K562 (cell line): Measurements from ENCODE around the gene PAXIP1. TPM values are rescaled to one million over a fixed set of nuclear protein-coding genes. Genes with fewer than 3 reads are reported as not detected.

ENCODE experiments used
- ATAC-seq: fragments of 200-7000 bp; cut with Tn5 transposase; 3 replicates; pipeline ENCODE4 v1.9.1; 2020; ENCODE audit warnings: moderate library complexity
- BruUV-seq: library from RNA; stranded (reverse); fragments of 400-500 nt; replicated peaks from 2 replicates; lab custom pipeline; 2021; lab: Mats Ljungman, UMichigan
- CTCF ChIA-PET: fragments of 300-600 bp; formaldehyde crosslinking; extraction: SDS; loops from one replicate; lab custom pipeline; 2021; ENCODE audit warnings: low intra/inter-chr PET ratio; lab: Yijun Ruan, JAX
- POLR2A ChIA-PET: fragments of 300-600, 350-650 bp; sonication (Branson Sonifier 250); formaldehyde crosslinking; extraction: SDS; loops from one replicate; lab custom pipeline; 2021; ENCODE audit warnings: antibody characterized with exemption, inconsistent platforms; lab: Yijun Ruan, JAX
- DNase-seq, 4 experiments: peaks; one replicate each; pipeline versions ENCODE4 v3.0.0 to v3.0.0-alpha.2; 2011 to 2018; ENCODE audit warnings: low spot score in 3 of 4, mixed read lengths in 3 of 4; ENCODE audit errors: extremely low read depth in 1 of 4
- FAIRE-seq: peaks from 2 replicates; lab custom pipeline; 2011; peaks lifted over from hg19 to GRCh38; lab: Jason Lieb, UNC
- H2AFZ ChIP-seq: 2 replicates; pipeline ENCODE4 v1.6.0; 2011; ENCODE audit warnings: low read depth, low read length, control low read depth, inconsistent platforms
- H3K27ac ChIP-seq: fragments of 200-600 bp; 3 replicates; pipeline ENCODE4 v1.8.0; 2011; ENCODE audit warnings: low read depth, mild to moderate bottlenecking, control low read depth, inconsistent platforms, low read length, moderate library complexity, mixed read lengths; ENCODE audit errors: extremely low read depth
- H3K27me3 ChIP-seq, 2 experiments: fragments of 300-600 bp in 1 of 2; 2 replicates in 1 of 2; 3 replicates in 1 of 2; pipeline versions ENCODE4 v1.6.0 to v1.8.0; 2011; ENCODE audit warnings: inconsistent platforms in 2 of 2, low read length in 2 of 2, mild to moderate bottlenecking in 1 of 2, mixed read lengths in 1 of 2, moderate library complexity in 1 of 2; ENCODE audit not compliant: control insufficient read depth in 2 of 2, insufficient read depth in 2 of 2
- H3K36me3 ChIP-seq: fragments of 300-600 bp; 3 replicates; pipeline ENCODE4 v1.8.0; 2011; ENCODE audit warnings: mild to moderate bottlenecking, low read length, inconsistent platforms; ENCODE audit not compliant: control insufficient read depth, insufficient read depth
- H3K4me1 ChIP-seq, 2 experiments: fragments of 200-600 bp in 1 of 2; replicated peaks in 1 of 2; 2 replicates in 1 of 2; 3 replicates in 1 of 2; pipeline versions ENCODE4 v1.5.1 to v1.8.0; 2011; ENCODE audit warnings: inconsistent platforms in 2 of 2, low read length in 2 of 2, mild to moderate bottlenecking in 1 of 2, mixed read lengths in 1 of 2, moderate library complexity in 1 of 2; ENCODE audit not compliant: control insufficient read depth in 2 of 2, insufficient read depth in 2 of 2
- H3K4me2 ChIP-seq: 2 replicates; pipeline ENCODE4 v1.6.1; 2011; ENCODE audit warnings: low read length, control low read depth, inconsistent platforms, mixed read lengths; ENCODE audit not compliant: insufficient read depth
- H3K4me3 ChIP-seq: fragments of 200-600 bp; sonication (generic), shearing (Covaris generic); 2 replicates; pipeline ENCODE4 v1.5.1; 2016; ENCODE audit warnings: control low read depth, inconsistent platforms
- H3K79me2 ChIP-seq: fragments of 200-600 bp; 3 replicates; pipeline ENCODE4 v1.8.0; 2011; ENCODE audit warnings: low read length, inconsistent platforms; ENCODE audit not compliant: control insufficient read depth, insufficient read depth
- H3K9ac ChIP-seq, 2 experiments: 2 replicates each; pipeline versions ENCODE4 v1.6.0 to v1.6.1; 2011; ENCODE audit warnings: low read depth in 2 of 2, low read length in 2 of 2, control low read depth in 1 of 2, inconsistent platforms in 1 of 2, mild to moderate bottlenecking in 1 of 2, mixed read lengths in 1 of 2; ENCODE audit not compliant: insufficient read depth in 1 of 2
- H3K9me1 ChIP-seq: one replicate; pipeline ENCODE4 v1.6.0; 2011; ENCODE audit warnings: inconsistent platforms, mild to moderate bottlenecking, low read length, moderate library complexity; ENCODE audit not compliant: control insufficient read depth, insufficient read depth
- H3K9me3 ChIP-seq: replicated peaks from 2 replicates; pipeline ENCODE4 v1.5.1; 2011; ENCODE audit warnings: low read depth, low read length, inconsistent platforms; ENCODE audit not compliant: control insufficient read depth, insufficient read depth
- H4K20me1 ChIP-seq: replicated peaks from 2 replicates; pipeline ENCODE4 v1.6.1; 2011; ENCODE audit warnings: low read length, inconsistent platforms, mixed read lengths; ENCODE audit not compliant: control insufficient read depth, insufficient read depth
- ARID3B ChIP-seq: fragments of 250-450 bp; sonication (Bioruptor Pico); IDR thresholded peaks from 2 replicates; pipeline ENCODE4 v1.4.0; 2020; ENCODE audit warnings: borderline replicate concordance
- EP400 ChIP-seq: fragments of 450-650 bp; IDR thresholded peaks from 2 replicates; pipeline ENCODE4 v1.6.1; 2017; ENCODE audit warnings: antibody characterized with exemption, mild to moderate bottlenecking, moderate library complexity
- FIP1L1 ChIP-seq: fragments of 200-400 bp; formaldehyde crosslinking; IDR thresholded peaks from 2 replicates; pipeline ENCODE4 v1.6.1; 2018; ENCODE audit warnings: mild to moderate bottlenecking, low read depth, low read length; ENCODE audit not compliant: poor library complexity, severe bottlenecking
- FOXP4 ChIP-seq: sonication (generic); formaldehyde crosslinking; IDR thresholded peaks from 2 replicates; pipeline ENCODE4 v1.8.0; 2022; ENCODE audit warnings: mild to moderate bottlenecking, missing genetic modification reagents, borderline replicate concordance
- RNF2 ChIP-seq: sonication (generic); IDR thresholded peaks from 2 replicates; pipeline ENCODE4 v1.6.1; 2016
- SP2 ChIP-seq: IDR thresholded peaks from 2 replicates; pipeline ENCODE4 v1.6.1; 2011; ENCODE audit warnings: mild to moderate bottlenecking, low read depth, low read length, moderate library complexity; ENCODE audit not compliant: poor library complexity, severe bottlenecking; ENCODE audit errors: extremely low read depth
- STAG1 ChIP-seq: sonication (generic); formaldehyde crosslinking; IDR thresholded peaks from 2 replicates; pipeline ENCODE4 v1.5.0; 2020; ENCODE audit warnings: missing genetic modification reagents, borderline replicate concordance
- STAT5A ChIP-seq: IDR thresholded peaks from 2 replicates; pipeline ENCODE4 v1.6.1; 2012; ENCODE audit warnings: low read length, inconsistent platforms, borderline replicate concordance
- TEAD1 ChIP-seq, 2 experiments: fragments of 450-650 bp in 1 of 2; sonication (generic) in 1 of 2; formaldehyde crosslinking; IDR thresholded peaks; 2 replicates each; pipeline versions ENCODE4 v1.4.0 to v1.8.0; 2020 to 2022; ENCODE audit warnings: mild to moderate bottlenecking in 2 of 2, missing genetic modification reagents in 1 of 2
- TFAM ChIP-seq: fragments of 250-450 bp; sonication (Bioruptor Pico); conservative IDR thresholded peaks from 2 replicates; pipeline ENCODE4 v1.5.0; 2021; ENCODE audit warnings: mild to moderate bottlenecking, moderate library complexity
- TOE1 ChIP-seq, 2 experiments: fragments of 450-650 bp in 1 of 2; sonication (generic) in 1 of 2; formaldehyde crosslinking in 1 of 2; IDR thresholded peaks; 2 replicates each; pipeline versions ENCODE4 v1.7.1 to v1.8.0; 2016 to 2022; ENCODE audit warnings: borderline replicate concordance in 2 of 2, mild to moderate bottlenecking in 2 of 2, antibody characterized with exemption in 1 of 2, inconsistent platforms in 1 of 2, low read depth in 1 of 2, missing genetic modification reagents in 1 of 2, moderate library complexity in 1 of 2
- XRCC4 ChIP-seq: IDR thresholded peaks from one replicate; pipeline ENCODE4 v1.6.1; 2011; ENCODE audit not compliant: insufficient read depth, insufficient read length; ENCODE audit errors: extremely low read depth
- ZNF212 ChIP-seq: fragments of 450-650 bp; formaldehyde crosslinking; IDR thresholded peaks from 2 replicates; pipeline ENCODE4 v1.4.0; 2020; ENCODE audit warnings: mild to moderate bottlenecking
- ZNF232 ChIP-seq: sonication (generic); formaldehyde crosslinking; IDR thresholded peaks from 2 replicates; pipeline ENCODE4 v1.8.0; 2022; ENCODE audit warnings: mild to moderate bottlenecking, missing genetic modification reagents
- ZNF316 ChIP-seq: fragments of 450-650 bp; IDR thresholded peaks from 2 replicates; pipeline ENCODE4 v1.6.1; 2016
- ZNF408 ChIP-seq: fragments of 250-450 bp; sonication (Bioruptor Pico); IDR thresholded peaks from 2 replicates; pipeline ENCODE4 v1.4.0; 2020; ENCODE audit warnings: low read depth, mild to moderate bottlenecking, moderate library complexity
- ZNF589 ChIP-seq: fragments of 200-800 bp; sonication (Bioruptor generic); IDR thresholded peaks from 2 replicates; pipeline ENCODE4 v1.6.1; 2016; ENCODE audit warnings: low read depth, missing genetic modification characterization, missing compliant biosample characterization
- ZNF644 ChIP-seq: fragments of 200-800 bp; sonication (Bioruptor generic); IDR thresholded peaks from 2 replicates; pipeline ENCODE4 v1.6.1; 2016; ENCODE audit warnings: low read depth, missing genetic modification characterization, missing compliant biosample characterization
- ZNF778 ChIP-seq: fragments of 450-650 bp; formaldehyde crosslinking; IDR thresholded peaks from 2 replicates; pipeline ENCODE4 v1.4.0; 2020; ENCODE audit warnings: mild to moderate bottlenecking, moderate library complexity
- WGBS: fragments of 100-300 bp; shearing (Covaris generic); methylation state at CpG from one replicate; pipeline ENCODE4 v1.1.6; 2016; ENCODE audit warnings: low coverage, mixed read lengths; ENCODE audit not compliant: insufficient coverage; ENCODE audit errors: missing lambda C conversion rate; 5-methylcytosine and 5-hydroxymethylcytosine counted together
- in situ Hi-C: fragments of 300-500 bp; cut with MboI; formaldehyde crosslinking; loops from 4 replicates; pipeline ENCODE4 v1.15.0; 2018; ENCODE audit warnings: inconsistent platforms, mixed read lengths
- intact Hi-C: fragments of 100-400 bp; cut with micrococcal nuclease; formaldehyde crosslinking; loops from 2 replicates; pipeline ENCODE4 v1.14.2; 2022
- polyA plus RNA-seq, 8 experiments: library from polyadenylated mRNA; depleted of rRNA in 4 of 8; stranded (reverse) in 5 of 8; unstranded in 3 of 8; fragments of >200 nt; fragmentation: Nextera tagmentation in 2 of 8; fragmentation: Illumina TruSeq in 1 of 8; extraction: Ambion mirVana in 2 of 8; extraction: Trizol in 1 of 8; gene quantifications; 2 replicates each; pipeline versions ENCODE4 v1.2.1 to v1.2.3, GENCODE V29; 2011 to 2014; ENCODE audit warnings: inconsistent platforms in 1 of 8, missing spikeins in 1 of 8
- total RNA-seq, 7 experiments: library from RNA; depleted of rRNA in 6 of 7; stranded (reverse); fragments of >200 nt in 6 of 7; fragmentation: Illumina TruSeq in 2 of 7; extraction: Trizol in 2 of 7; gene quantifications; 2 replicates each; pipeline versions ENCODE4 v1.2.1 to v1.2.3, GENCODE V29; 2011 to 2021; ENCODE audit warnings: low replicate concordance in 1 of 7

Gene PAXIP1
- total and polyA plus RNA-seq, 9 of the 15 experiments (the other 6 are each of a cell fraction or from before 2014, with no cell fraction given): 9.7 to 37.9 (median 28.4) TPM

GRCh38 chr7:154913638-154914307, 89.2 kb downstream of the PAXIP1 start:
- Histone ChIP-seq H3K79me2 (no peaks in the 10 kb centered on the region), H3K4me3 (no peak overlapping the region), H3K9ac (peak overlapping the region in 1 of 2 experiments; percentile 30; a peak in 1 of 4 replicates), H3K27ac (no peak overlapping the region), H3K36me3 (no peaks in the 10 kb centered on the region), H3K27me3 (peaks cover 26 to 92% of the 10 kb centered on the region in 2 experiments), H2AFZ (no peak overlapping the region), H3K4me2 (no peak overlapping the region), H3K9me1 (no peaks in the 10 kb centered on the region), H3K9me3 (no peaks in the 10 kb centered on the region), H3K4me1 (peaks cover 0 to 20% of the 10 kb centered on the region in 2 experiments; a peak in 2 of 5 replicates), H4K20me1 (no peaks in the 10 kb centered on the region)
- ChIA-PET POLR2A (interaction anchor here (0.6 kb wide), 1 partner anchor 10 kb away, joined by 4 read pairs; no protein-coding TSS in a partner anchor), CTCF (interaction anchor here (0.5 to 1.9 kb wide), 5 partner anchors 12 to 855 kb away, joined by 3 to 8 read pairs (median 5); no protein-coding TSS in a partner anchor)
- in situ Hi-C loops: no loop called here
- DNase-seq (peak; percentile 87 to 97 (median 92)), FAIRE-seq (peak; percentile 93), ATAC-seq (peak; percentile 99)
- BruUV-seq: no TSS peak
- intact Hi-C loops: loop anchor here (5.0 kb wide), 1 partner anchor 279 kb away; no protein-coding TSS in a partner anchor
- WGBS: 24% methylated on average over 40 of the region's 43 CpGs
- TF ChIP-seq RNF2: no peak
- TF ChIP-seq ZNF212 (CRISPR knock-in tag): no peak
- no peak for TF ChIP-seq TEAD1 (CRISPR knock-in tag; IDR thresholded peaks at IDR 0.05)
- no peak for TF ChIP-seq ZNF644 (tag)
- no peak for TF ChIP-seq FOXP4 (CRISPR knock-in tag)
- TF ChIP-seq STAT5A: no peak
- no peak for TF ChIP-seq ARID3B (CRISPR knock-in tag)
- peak; percentile 94 for TF ChIP-seq STAG1 (CRISPR knock-in tag)
- TF ChIP-seq TFAM: no peak
- TF ChIP-seq SP2: no peak
- TF ChIP-seq FIP1L1: no peak
- no peak for TF ChIP-seq EP400
- no peak for TF ChIP-seq XRCC4
- TF ChIP-seq ZNF408 (CRISPR knock-in tag): no peak
- TF ChIP-seq TOE1 (IDR thresholded peaks at IDR 0.05; ENCODE audit: borderline replicate concordance): no peak
- TF ChIP-seq TOE1 (CRISPR knock-in tag; IDR thresholded peaks at IDR 0.05; ENCODE audit: borderline replicate concordance, low read depth): no peak
- no peak for TF ChIP-seq ZNF316
- no peak for TF ChIP-seq ZNF232
- no peak for TF ChIP-seq ZNF778 (CRISPR knock-in tag)
- TF ChIP-seq ZNF589: no peak
